Activated B cell treated with CpG ODN at 0.5 μM for 24 hours (primary cell): Measurements from ENCODE around the gene TUBB4B. TPM values are rescaled to one million over a fixed set of nuclear protein-coding genes. Genes with fewer than 3 reads are reported as not detected.

Source experiments
- ATAC-seq: fragments of 200-7000 bp; cut with Tn5 transposase; one replicate; pipeline ENCODE4 v1.10.0; 2021; ENCODE audit warnings: low read depth, mild to moderate bottlenecking, moderate library complexity
- CTCF ChIA-PET: fragments of 350-600 bp; sonication (Branson Sonifier 250); formaldehyde crosslinking; loops from one replicate; lab custom pipeline; 2021; ENCODE audit warnings: antibody characterized with exemption; lab: Charles Lee
- POLR2A ChIA-PET: fragments of 350-600 bp; sonication (Branson Sonifier 250); formaldehyde crosslinking; loops from one replicate; lab custom pipeline; 2021; ENCODE audit warnings: antibody characterized with exemption; lab: Charles Lee
- DNase-seq: peaks from one replicate; pipeline ENCODE4 v3.0.0; 2022
- H3K27ac Mint-ChIP-seq: one replicate; pipeline ENCODE4 v1.8.0; 2020; ENCODE audit warnings: mixed read lengths
- H3K27me3 Mint-ChIP-seq: one replicate; pipeline ENCODE4 v1.8.0; 2021; ENCODE audit warnings: mixed read lengths
- H3K36me3 Mint-ChIP-seq: one replicate; pipeline ENCODE4 v1.8.0; 2021; ENCODE audit warnings: low read depth, mixed read lengths
- H3K4me1 Mint-ChIP-seq: one replicate; pipeline ENCODE4 v1.8.0; 2021; ENCODE audit warnings: mixed read lengths
- H3K4me3 Mint-ChIP-seq: one replicate; pipeline ENCODE4 v1.8.0; 2020; ENCODE audit warnings: mild to moderate bottlenecking, mixed read lengths
- H3K9me3 Mint-ChIP-seq: one replicate; pipeline ENCODE4 v1.8.0; 2020; ENCODE audit warnings: mixed read lengths
- intact Hi-C: fragments of 100-400 bp; cut with micrococcal nuclease; formaldehyde crosslinking; loops from one replicate; pipeline ENCODE4 v1.15.1; 2024
- total RNA-seq: library from RNA; stranded (reverse); gene quantifications from 2 replicates; pipeline ENCODE4 v1.2.3, GENCODE V29; 2022
- TF ChIP-seq, protein P1 (sequence below): fragments of 200-600 bp; IDR thresholded peaks from one replicate; pipeline ENCODE4 v1.8.0; 2022; ENCODE audit warnings: antibody characterized with exemption, mild to moderate bottlenecking

The TUBB4B gene
- total RNA-seq, 1 donor from 2014 or later = 182 TPM

DNA sequence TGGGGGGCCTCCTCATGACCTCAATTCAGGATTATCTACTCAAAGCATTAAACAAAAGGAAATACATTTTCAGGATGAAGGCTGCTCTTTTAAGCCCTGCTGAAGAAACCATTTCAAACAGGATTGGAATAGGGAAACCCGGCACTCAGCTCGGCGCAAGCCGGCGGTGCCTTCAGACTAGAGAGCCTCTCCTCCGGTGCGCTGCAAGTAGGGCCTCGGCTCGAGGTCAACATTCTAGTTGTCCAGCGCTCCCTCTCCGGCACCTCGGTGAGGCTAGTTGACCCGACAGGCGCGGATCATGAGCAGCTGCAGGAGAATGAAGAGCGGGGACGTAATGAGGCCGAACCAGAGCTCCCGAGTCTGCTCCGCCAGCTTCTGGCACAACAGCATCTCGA is 36.4 kb upstream of the TUBB4B start:
- intact Hi-C loops = loop anchor here (1.0 kb wide), 3 partner anchors 16 to 37 kb away; partner anchors contain the start of genes ANAPC2, SSNA1 and TUBB4B
- TF ChIP-seq, protein P1, sequence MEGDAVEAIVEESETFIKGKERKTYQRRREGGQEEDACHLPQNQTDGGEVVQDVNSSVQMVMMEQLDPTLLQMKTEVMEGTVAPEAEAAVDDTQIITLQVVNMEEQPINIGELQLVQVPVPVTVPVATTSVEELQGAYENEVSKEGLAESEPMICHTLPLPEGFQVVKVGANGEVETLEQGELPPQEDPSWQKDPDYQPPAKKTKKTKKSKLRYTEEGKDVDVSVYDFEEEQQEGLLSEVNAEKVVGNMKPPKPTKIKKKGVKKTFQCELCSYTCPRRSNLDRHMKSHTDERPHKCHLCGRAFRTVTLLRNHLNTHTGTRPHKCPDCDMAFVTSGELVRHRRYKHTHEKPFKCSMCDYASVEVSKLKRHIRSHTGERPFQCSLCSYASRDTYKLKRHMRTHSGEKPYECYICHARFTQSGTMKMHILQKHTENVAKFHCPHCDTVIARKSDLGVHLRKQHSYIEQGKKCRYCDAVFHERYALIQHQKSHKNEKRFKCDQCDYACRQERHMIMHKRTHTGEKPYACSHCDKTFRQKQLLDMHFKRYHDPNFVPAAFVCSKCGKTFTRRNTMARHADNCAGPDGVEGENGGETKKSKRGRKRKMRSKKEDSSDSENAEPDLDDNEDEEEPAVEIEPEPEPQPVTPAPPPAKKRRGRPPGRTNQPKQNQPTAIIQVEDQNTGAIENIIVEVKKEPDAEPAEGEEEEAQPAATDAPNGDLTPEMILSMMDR = no peak
- H3K36me3 Mint-ChIP-seq = peaks cover 24% of the 10 kb centered on the region
- DNase-seq = no peak
- peaks cover 54% of the 10 kb centered on the region for H3K4me1 Mint-ChIP-seq
- ChIA-PET CTCF (interaction anchor here (1.3 to 1.8 kb wide), 2 partner anchors 16 to 22 kb away, joined by 4 to 5 read pairs; partner anchors contain the start of genes ANAPC2, RNF224 and SSNA1), POLR2A (interaction anchor here (0.6 to 5.3 kb wide), 9 partner anchors 15 to 118 kb away, joined by 3 to 46 read pairs (median 5); partner anchors contain the start of genes MAN1B1, RNF208, RNF224 and SSNA1)
- H3K27ac Mint-ChIP-seq = peak overlapping the region; percentile 90
- peak overlapping the region; percentile 92 for H3K4me3 Mint-ChIP-seq
- no peak for ATAC-seq
- H3K27me3 Mint-ChIP-seq = no peaks in the 10 kb centered on the region
- H3K9me3 Mint-ChIP-seq = no peaks in the 10 kb centered on the region

DNA sequence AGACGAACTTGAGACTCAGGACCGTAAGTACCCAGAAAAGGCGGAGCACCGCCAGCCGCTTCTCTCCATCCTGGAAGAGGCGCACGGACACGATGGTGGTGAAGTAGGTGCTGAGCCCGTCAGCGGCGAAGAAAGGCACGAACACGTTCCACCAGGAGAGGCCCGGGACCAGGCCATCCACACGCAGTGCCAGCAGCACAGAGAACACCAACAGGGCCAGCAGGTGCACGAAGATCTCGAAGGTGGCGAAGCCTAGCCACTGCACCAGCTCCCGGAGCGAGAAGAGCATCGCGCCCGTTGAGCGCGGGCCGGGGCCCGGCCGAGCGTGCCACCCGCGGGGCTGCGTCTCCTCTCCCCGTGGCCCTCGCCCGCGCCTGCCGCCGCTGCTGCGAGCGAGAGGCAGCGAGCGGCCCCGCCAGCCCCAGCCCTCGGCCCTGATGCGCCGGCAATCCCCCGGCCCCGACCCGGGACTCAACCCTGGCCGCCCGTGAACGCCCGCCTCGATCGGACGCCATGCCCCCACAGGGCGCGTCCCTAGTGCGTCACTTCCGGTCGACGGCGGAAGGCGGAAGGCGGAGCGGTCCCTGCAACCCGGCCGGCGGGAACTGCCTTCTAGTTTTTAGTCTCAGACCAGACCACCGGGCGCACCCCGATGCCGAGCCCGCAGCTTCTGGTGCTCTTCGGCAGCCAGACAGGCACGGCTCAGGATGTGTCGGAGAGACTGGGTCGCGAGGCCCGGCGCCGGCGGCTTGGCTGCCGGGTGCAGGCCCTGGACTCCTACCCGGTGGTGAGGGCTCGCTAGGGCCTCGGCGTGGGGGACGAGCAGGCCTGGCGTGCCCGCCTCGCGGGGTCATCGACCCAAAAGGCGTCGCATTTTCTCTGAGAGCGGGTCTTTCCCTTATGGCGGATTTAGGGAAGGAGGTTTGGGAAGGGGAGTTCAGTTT is 35.7 kb upstream of the TUBB4B start, which contains the start of the genes NDOR1 and TMEM203:
Gene NDOR1 (plus strand): TSS at position 575 of the 944 bp plus-strand sequence. CDS start 78 bp downstream, at position 653.
Gene TMEM203 (minus strand): TSS at position 523 of the 944 bp plus-strand sequence. CDS start 234 bp downstream, at position 289.
- Mint-ChIP-seq H3K4me3 (peak within 1 kb of the TSS; percentile 92), H3K4me1 (peaks cover 54% of the 10 kb centered on the region), H3K36me3 (peaks cover 26% of the 10 kb centered on the region), H3K9me3 (no peaks in the 10 kb centered on the region), H3K27me3 (no peaks in the 10 kb centered on the region), H3K27ac (peak within 1 kb of the TSS; percentile 90)
- ChIA-PET CTCF (interaction anchor here (1.1 to 1.8 kb wide), 3 partner anchors 17 to 31 kb away, joined by 3 to 5 read pairs (median 4); partner anchors contain the start of genes ANAPC2, RNF224 and SSNA1), POLR2A (interaction anchor here (0.6 to 5.3 kb wide), 12 partner anchors 11 to 119 kb away, joined by 3 to 46 read pairs (median 4); partner anchors contain the start of genes MAN1B1, RNF208, RNF224 and SSNA1)
- intact Hi-C loops = loop anchor here (1.0 kb wide), 3 partner anchors 17 to 36 kb away; partner anchors contain the start of genes ANAPC2, SSNA1 and TUBB4B
- TF ChIP-seq, protein P1 = no peak
- ATAC-seq (peak; percentile 41), DNase-seq (peak; percentile 96)

DNA sequence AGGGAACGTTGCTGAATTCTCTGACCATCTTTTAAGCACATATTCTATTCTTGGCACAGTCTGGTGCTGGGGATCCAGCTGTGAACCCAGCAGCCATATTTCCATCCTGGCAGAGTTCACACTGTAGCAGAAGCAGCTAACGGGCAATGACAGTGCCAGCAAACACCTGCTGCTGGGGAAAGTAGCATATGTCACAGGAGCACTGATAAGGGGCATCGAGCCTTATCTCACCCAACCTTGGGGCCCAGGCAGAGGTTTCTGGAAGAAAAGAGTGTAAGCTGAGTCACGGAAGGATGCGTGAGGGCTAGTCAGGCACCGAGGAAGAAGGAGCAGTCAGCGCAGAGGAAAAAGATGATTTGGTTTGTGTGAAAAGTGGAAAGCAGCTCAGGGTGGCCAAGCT is 34.5 kb upstream of the TUBB4B start:
- CTCF ChIA-PET = no interaction called here
- intact Hi-C loops = no loop called here
- TF ChIP-seq, protein P1 = no peak
- Mint-ChIP-seq H3K4me3 (peak overlapping the region; percentile 92), H3K4me1 (peaks cover 45% of the 10 kb centered on the region), H3K36me3 (peaks cover 26% of the 10 kb centered on the region), H3K9me3 (no peaks in the 10 kb centered on the region), H3K27me3 (no peaks in the 10 kb centered on the region), H3K27ac (peak overlapping the region; percentile 83)
- no peak for DNase-seq
- POLR2A ChIA-PET = interaction anchor here (1.1 to 5.3 kb wide), 4 partner anchors 10 to 77 kb away, joined by 4 to 46 read pairs (median 8); partner anchors contain the start of genes ANAPC2, RNF208 and SSNA1
- ATAC-seq = no peak

DNA sequence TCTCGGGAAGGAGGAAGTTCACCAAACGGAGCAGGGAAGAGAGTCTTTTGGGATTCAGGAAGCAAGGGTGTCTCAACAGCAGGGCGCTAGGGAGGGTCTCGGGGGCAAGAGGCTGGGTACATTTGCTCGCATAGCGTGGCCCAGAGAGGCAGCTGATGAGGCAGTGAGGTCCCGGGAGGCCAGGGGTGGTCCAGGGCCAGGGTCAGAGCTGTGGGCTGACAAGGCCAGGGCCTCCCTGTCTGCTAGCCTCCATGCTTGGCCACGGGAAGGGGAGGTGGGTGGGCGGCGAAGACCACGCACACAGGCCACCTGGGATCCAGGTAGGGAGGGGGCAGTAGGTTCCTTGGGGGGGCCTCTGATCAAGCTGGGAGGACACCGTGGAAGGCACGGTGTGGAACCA is 29.6 kb upstream of the TUBB4B start:
- no peaks in the 10 kb centered on the region for H3K9me3 Mint-ChIP-seq
- H3K4me1 Mint-ChIP-seq = peaks cover 11% of the 10 kb centered on the region
- TF ChIP-seq, protein P1 = no peak
- POLR2A ChIA-PET = interaction anchor here (0.5 to 1.1 kb wide), 3 partner anchors 12 to 419 kb away, joined by 3 to 9 read pairs (median 4); no protein-coding TSS in a partner anchor
- H3K4me3 Mint-ChIP-seq = no peak overlapping the region
- CTCF ChIA-PET = no interaction called here
- H3K27me3 Mint-ChIP-seq = no peaks in the 10 kb centered on the region
- DNase-seq (no peak), ATAC-seq (no peak)
- H3K27ac Mint-ChIP-seq = no peak overlapping the region
- intact Hi-C loops = no loop called here
- H3K36me3 Mint-ChIP-seq = peaks cover 21% of the 10 kb centered on the region
